GM21381 (cell line): ENCODE results near the gene ZNF423.

ENCODE experiments used
- ATAC-seq: cut with Tn5 transposase; IDR thresholded peaks from one replicate; pipeline ENCODE4 v1.9.1; 2021; ENCODE audit warnings: mild to moderate bottlenecking, moderate library complexity; ENCODE audit not compliant: unreplicated experiment

Gene ZNF423

GRCh38 chr16:49849754-49850108, 6.2 kb downstream of the ZNF423 start:
- no peak for ATAC-seq

GRCh38 chr16:49849037-49849753, 6.7 kb downstream of the ZNF423 start:
- ATAC-seq = no peak

- no peak for ATAC-seq
These were observed 7.4 kb downstream of the ZNF423 start for GRCh38 chr16:49848530-49848929.

- no peak for ATAC-seq
These were observed 9.1 kb downstream of the ZNF423 start for GRCh38 chr16:49846800-49847199.

GRCh38 chr16:49844359-49844758, 11.6 kb downstream of the ZNF423 start:
- no peak for ATAC-seq

- ATAC-seq = no peak
These were observed 12.2 kb downstream of the ZNF423 start for GRCh38 chr16:49843758-49844157.

DNA sequence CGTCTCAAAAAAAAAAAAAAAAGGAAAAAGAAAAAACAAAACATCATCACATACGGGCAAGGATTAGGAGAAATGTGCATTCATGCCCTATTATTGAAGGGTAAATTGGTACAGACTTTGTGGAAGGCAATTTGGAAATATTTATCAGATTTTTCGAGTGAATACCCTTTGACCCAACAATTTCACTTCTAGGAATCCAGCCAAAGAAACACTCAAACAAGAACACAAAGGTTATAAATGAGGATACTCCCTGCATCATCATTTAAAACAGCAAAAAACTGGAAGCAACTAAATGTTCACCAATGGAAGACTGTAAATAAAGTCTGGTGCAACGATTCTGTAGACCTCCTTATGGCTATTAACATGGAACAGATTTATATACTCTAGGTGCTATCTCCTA, 12.9 kb downstream of the ZNF423 start:
- ATAC-seq = no peak

GRCh38 chr16:49839017-49839825, 16.7 kb downstream of the ZNF423 start:
- no peak for ATAC-seq

- no peak for ATAC-seq
These were observed 17.4 kb downstream of the ZNF423 start for GRCh38 chr16:49838441-49839016.

DNA sequence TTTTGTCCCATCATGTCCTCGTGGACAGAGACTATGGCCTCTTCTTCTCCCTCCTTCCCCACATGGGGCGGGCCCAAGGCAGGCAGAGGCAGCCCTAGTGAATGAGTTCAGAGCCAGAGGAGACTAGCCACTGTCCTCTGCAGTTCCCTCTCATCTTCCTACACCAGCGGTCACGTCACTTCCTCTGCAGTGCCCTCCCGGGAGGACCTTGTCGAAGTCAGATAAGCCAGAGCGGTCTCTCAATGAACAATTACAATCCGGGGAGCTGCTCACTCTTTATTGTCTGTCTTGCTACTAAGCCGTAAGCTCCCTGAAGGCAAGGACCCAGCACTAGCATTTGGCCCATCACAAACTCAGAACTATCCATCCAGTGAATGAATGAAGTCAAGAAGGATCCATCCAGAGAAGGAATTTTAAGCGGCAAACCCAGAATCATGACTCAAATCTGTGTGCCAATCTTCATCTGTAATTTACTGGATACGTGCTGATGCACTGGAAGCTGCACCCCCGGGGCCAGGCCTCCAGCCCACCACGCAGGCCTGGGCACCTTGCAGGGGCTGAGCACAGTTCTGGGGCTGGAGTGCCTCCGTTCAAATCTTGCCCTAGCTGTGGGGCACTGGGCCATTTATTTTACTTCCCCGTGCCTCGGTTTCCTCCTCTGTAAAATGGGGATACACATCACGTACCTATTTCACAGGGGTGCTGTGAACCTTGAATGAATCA, 18.1 kb downstream of the ZNF423 start:
- ATAC-seq = no peak

DNA sequence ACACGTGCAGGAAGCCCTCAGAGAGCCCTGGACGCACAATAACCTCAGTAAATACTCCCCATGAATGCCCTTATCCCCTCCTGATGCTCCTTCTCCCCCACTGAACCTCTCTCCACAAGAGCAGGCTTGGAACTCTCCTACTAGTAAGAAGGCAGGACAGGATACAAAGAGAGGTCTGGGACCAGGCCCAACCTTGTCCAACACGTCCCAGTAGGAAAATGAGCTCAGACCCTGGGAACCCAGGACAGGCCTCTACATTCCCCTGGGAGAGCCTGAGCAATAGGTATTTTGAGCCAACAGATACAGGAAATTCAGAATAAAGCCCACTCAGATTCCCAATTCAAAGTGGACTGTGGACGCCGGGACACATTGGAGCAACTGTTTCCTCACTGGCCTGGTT, 19.2 kb downstream of the ZNF423 start:
- no peak for ATAC-seq

- no peak for ATAC-seq
These were observed 19.7 kb downstream of the ZNF423 start for GRCh38 chr16:49836218-49836617.

GRCh38 chr16:49835161-49835777, 20.6 kb downstream of the ZNF423 start:
- no peak for ATAC-seq

DNA sequence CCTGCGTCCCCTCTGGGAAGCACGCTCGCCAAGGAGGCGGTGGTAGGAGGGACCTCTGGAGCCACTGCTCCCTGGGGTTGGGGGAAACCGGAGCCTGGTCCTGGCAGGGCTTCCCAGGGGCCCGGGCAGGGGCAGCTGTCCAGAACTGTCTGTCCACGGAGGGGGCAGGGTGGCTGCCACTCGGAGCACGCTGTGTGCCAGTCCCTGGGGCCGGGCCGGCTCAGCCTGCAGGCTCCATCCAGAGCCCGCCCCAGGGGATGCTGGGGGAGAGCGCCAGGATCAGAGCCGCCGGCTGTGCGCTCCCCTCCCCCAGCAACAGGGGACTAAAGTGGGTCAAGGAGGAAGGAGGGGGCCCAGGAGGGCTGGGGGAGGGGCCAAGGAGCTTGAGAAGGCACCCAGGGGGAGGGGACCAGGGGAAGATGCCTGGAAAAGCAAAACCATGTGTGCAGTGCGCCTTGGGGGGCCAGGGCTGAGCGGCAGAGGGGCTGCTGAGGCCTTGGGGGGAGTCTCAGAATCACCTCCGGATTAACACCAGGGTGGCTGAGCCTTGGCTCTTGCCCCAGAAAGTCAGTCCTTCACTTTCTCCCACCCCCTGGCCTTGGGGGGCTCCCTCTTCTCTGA, 21.3 kb downstream of the ZNF423 start:
- ATAC-seq = no peak

GRCh38 chr16:49833796-49834530, 21.9 kb downstream of the ZNF423 start:
- ATAC-seq = no peak

GRCh38 chr16:49833085-49833484, 22.8 kb downstream of the ZNF423 start:
- no peak for ATAC-seq

DNA sequence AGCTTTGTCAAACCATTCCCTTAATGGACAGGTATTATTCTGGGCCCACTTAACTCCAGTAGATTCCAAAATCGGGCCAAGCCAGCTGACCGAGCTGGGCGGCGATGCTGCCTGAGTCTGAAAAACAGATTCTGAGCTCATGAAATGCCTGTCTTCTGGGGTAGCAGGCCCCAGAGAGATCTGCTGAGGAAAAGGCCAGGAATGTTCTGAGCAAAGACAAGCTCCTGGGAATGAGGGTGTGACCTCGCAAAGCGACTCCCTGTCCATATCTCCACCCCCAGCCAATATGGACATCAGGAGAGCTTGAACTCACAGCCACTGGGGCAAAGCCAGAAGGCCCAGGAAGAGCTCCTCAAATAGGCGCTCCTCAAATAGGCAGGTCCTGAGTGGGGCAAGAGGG, 23.7 kb downstream of the ZNF423 start:
- no peak for ATAC-seq

DNA sequence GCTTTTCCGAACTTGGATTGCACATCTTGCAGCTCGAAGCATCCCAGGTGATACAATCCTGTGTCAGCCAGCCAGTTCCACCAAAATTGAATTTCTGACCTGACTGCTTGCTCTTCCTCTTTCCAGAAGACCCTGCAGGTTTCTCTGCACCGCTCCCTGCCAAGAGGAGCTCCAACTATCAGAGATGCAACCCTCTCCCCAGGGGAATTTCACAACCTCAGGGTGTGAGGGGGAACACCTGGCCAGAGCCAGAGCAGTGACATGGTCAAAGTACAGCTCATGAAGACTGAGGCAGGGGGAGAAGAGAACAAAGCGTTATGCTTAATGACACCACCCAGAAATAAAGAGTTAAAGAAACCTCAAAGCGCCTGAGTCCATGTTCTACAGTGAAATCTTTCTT, 25.0 kb downstream of the ZNF423 start:
- ATAC-seq = no peak

DNA sequence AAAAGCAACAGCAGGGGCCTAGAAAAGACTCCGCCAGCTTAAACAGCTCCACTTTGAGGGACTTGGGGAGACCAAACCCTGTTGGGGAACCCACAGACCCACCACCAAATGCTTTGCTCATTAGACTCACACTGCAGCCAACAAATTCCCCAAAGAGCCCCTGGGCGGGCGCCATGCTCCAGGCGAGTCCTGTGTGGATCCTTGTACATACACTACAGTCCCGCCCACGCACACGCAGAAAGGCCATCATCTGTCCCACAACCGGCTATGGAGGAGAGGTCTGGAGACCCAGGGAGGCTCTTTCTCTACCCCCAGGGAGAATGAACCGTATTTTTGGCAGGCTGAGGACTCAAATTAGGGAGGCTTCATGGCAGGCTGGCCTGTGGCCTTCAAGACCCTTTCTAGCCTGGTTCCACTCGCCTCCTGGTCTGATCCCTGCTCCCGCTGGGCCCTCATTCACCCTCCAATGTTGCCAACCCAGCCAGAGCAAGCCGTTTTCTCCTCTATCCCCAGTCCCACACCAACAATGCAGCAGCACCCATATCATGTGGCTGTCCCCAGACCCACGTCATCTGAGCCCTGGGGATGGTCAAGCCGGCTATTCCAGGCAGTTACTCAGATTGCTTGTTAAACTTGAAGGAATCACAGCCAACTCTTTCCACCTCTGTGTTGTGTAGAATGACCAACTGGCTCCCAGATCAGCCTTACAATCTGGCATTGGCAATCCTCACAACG, 27.2 kb downstream of the ZNF423 start:
- ATAC-seq = no peak
